OCI-LY3 (cell line): Measurements from ENCODE around the gene GCK.
A peak's percentile ranks its signal among the peaks of the same experiment; 100 is the strongest.
"Not testable (repeated sequence)": the region's sequence is repeated elsewhere in the genome, so short reads cannot be mapped to it uniquely, and the experiment has no call there.

Source experiments
- H2AFZ ChIP-seq: fragments of 200-600, 300-600 bp; shearing (Covaris generic); 2 replicates; pipeline ENCODE4 v1.6.0; 2014; ENCODE audit warnings: antibody characterized with exemption, low read depth, low read length
- H3K27ac ChIP-seq: fragments of 200-600, 300-600 bp; sonication (generic); 2 replicates; pipeline ENCODE4 v1.5.1; 2014; ENCODE audit warnings: mild to moderate bottlenecking, low read length, moderate library complexity, mixed read lengths
- H3K27me3 ChIP-seq: fragments of 200-600, 300-600 bp; sonication (generic); 2 replicates; pipeline ENCODE4 v1.6.1; 2014; ENCODE audit warnings: low read depth, low read length, mixed read lengths
- H3K36me3 ChIP-seq: fragments of 200-600, 300-600 bp; sonication (generic); replicated peaks from 2 replicates; pipeline ENCODE3; 2014; ENCODE audit warnings: low read depth, low read length, mixed read lengths
- H3K4me1 ChIP-seq: fragments of 300-600, 200-600 bp; sonication (generic); 2 replicates; pipeline ENCODE4 v1.6.1; 2014; ENCODE audit warnings: low read length, mixed read lengths
- H3K4me2 ChIP-seq: fragments of 200-600, 300-600 bp; sonication (generic); 2 replicates; pipeline ENCODE4 v1.6.1; 2014; ENCODE audit warnings: low read length, mixed read lengths
- H3K4me3 ChIP-seq: fragments of 300-600, 200-600 bp; sonication (generic); 2 replicates; pipeline ENCODE4 v1.5.1; 2014; ENCODE audit warnings: antibody characterized with exemption, mild to moderate bottlenecking, low read length, moderate library complexity
- H3K79me2 ChIP-seq: fragments of 300-600, 200-600 bp; shearing (Covaris generic); 2 replicates; pipeline ENCODE4 v1.6.1; 2014; ENCODE audit warnings: mild to moderate bottlenecking, low read length, mixed read lengths
- H3K9ac ChIP-seq: fragments of 300-600, 200-600 bp; shearing (Covaris generic); 2 replicates; pipeline ENCODE4 v1.6.0; 2014; ENCODE audit warnings: mild to moderate bottlenecking, low read length, moderate library complexity
- H3K9me3 ChIP-seq: fragments of 200-600, 300-600 bp; shearing (Covaris generic); 2 replicates; pipeline ENCODE4 v1.6.1; 2014; ENCODE audit warnings: low read length, mixed read lengths; ENCODE audit not compliant: insufficient read depth
- H4K20me1 ChIP-seq: fragments of 200-600, 300-600 bp; sonication (generic); 2 replicates; pipeline ENCODE4 v1.6.1; 2016; ENCODE audit warnings: low read length, mixed read lengths; ENCODE audit not compliant: insufficient read depth
- CTCF ChIP-seq: fragments of 200-600, 300-600 bp; sonication (generic); IDR thresholded peaks from 2 replicates; pipeline ENCODE4 v1.5.1; 2014; ENCODE audit warnings: antibody characterized with exemption, low read length, low read depth
- EZH2phosphoT487 ChIP-seq: fragments of 200-600 bp; shearing (Covaris generic); IDR thresholded peaks from 2 replicates; pipeline ENCODE4 v1.6.1; 2018; ENCODE audit warnings: antibody characterized with exemption, mixed run types, low read depth

GCK gene

GRCh38 chr7:44173911-44174693, 15.1 kb downstream of the GCK start:
- H3K4me1 ChIP-seq, result peaks cover 14% of the 10 kb centered on the region
- no peaks in the 10 kb centered on the region for H3K36me3 ChIP-seq
- no peak overlapping the region for H3K4me2 ChIP-seq
- peaks cover 10% of the 10 kb centered on the region; the same call in 1 of the 2 replicates for H3K27me3 ChIP-seq
- no peak overlapping the region for H3K4me3 ChIP-seq
- no peaks in the 10 kb centered on the region for H4K20me1 ChIP-seq
- H3K9ac ChIP-seq, result no peak overlapping the region
- TF ChIP-seq EZH2phosphoT487 (no peak), CTCF (no peak)
- H2AFZ ChIP-seq, result no peak overlapping the region
- H3K27ac ChIP-seq, result no peak overlapping the region
- H3K79me2 ChIP-seq, result no peaks in the 10 kb centered on the region
- H3K9me3 ChIP-seq, result no peaks in the 10 kb centered on the region

GRCh38 chr7:44172803-44173424, 16.3 kb downstream of the GCK start:
- Histone ChIP-seq H2AFZ (0 out of 2 replicates have a peak overlapping the region, but pooled peaks have one; percentile 5), H3K4me3 (0 out of 2 replicates have a peak overlapping the region, but pooled peaks have one; percentile 2), H3K9ac (no peak overlapping the region), H3K79me2 (no peaks in the 10 kb centered on the region), H3K36me3 (no peaks in the 10 kb centered on the region), H3K4me1 (peaks cover 22% of the 10 kb centered on the region), H4K20me1 (no peaks in the 10 kb centered on the region), H3K9me3 (no peaks in the 10 kb centered on the region), H3K4me2 (peak overlapping the region; percentile 30), H3K27ac (no peak overlapping the region), H3K27me3 (peaks cover 10% of the 10 kb centered on the region; the same call in 1 of the 2 replicates)
- TF ChIP-seq EZH2phosphoT487 (no peak), CTCF (no peak)

GRCh38 chr7:44172352-44172751, 16.9 kb downstream of the GCK start:
- H2AFZ ChIP-seq, result 0 out of 2 replicates have a peak overlapping the region, but pooled peaks have one; percentile 5
- H3K9me3 ChIP-seq, result no peaks in the 10 kb centered on the region
- H3K4me1 ChIP-seq, result peaks cover 28% of the 10 kb centered on the region
- no peaks in the 10 kb centered on the region for H4K20me1 ChIP-seq
- peak overlapping the region; percentile 30 for H3K4me2 ChIP-seq
- H3K27ac ChIP-seq, result no peak overlapping the region
- H3K4me3 ChIP-seq, result 0 out of 2 replicates have a peak overlapping the region, but pooled peaks have one; percentile 2
- H3K79me2 ChIP-seq, result no peaks in the 10 kb centered on the region
- no peak overlapping the region for H3K9ac ChIP-seq
- TF ChIP-seq EZH2phosphoT487, result no peak
- TF ChIP-seq CTCF, result no peak
- H3K27me3 ChIP-seq, result peaks cover 10% of the 10 kb centered on the region; the same call in 1 of the 2 replicates
- no peaks in the 10 kb centered on the region for H3K36me3 ChIP-seq

- H3K36me3 ChIP-seq, H3K4me3 ChIP-seq, H3K27ac ChIP-seq, H4K20me1 ChIP-seq, H3K9ac ChIP-seq, H2AFZ ChIP-seq, H3K4me2 ChIP-seq, H3K9me3 ChIP-seq, H3K79me2 ChIP-seq: not testable (repeated sequence)
- H3K4me1 ChIP-seq, result peaks cover 30% of the 10 kb centered on the region
- peaks cover 10% of the 10 kb centered on the region; the same call in 1 of the 2 replicates for H3K27me3 ChIP-seq
These were observed 17.3 kb downstream of the GCK start for GRCh38 chr7:44171901-44172300.
